SU-DHL-6 (cell line): Measurements from ENCODE around the gene MEOX2.

Source experiments
- H2AFZ ChIP-seq: fragments of 200-600 bp; sonication (generic); 2 replicates; pipeline ENCODE4 v1.6.1; 2014; ENCODE audit warnings: low read depth, mild to moderate bottlenecking, moderate library complexity, mixed read lengths, antibody characterized with exemption, low read length; ENCODE audit not compliant: severe bottlenecking
- H3F3A ChIP-seq: fragments of 200-600 bp; shearing (Covaris generic); 2 replicates; pipeline ENCODE4 v1.6.0; 2016; ENCODE audit warnings: antibody characterized with exemption, mild to moderate bottlenecking; ENCODE audit not compliant: insufficient read depth
- H3K27ac ChIP-seq: fragments of 200-600 bp; sonication (generic); 2 replicates; pipeline ENCODE4 v1.5.1; 2016; ENCODE audit warnings: low read depth, mild to moderate bottlenecking, low read length, moderate library complexity, mixed read lengths
- H3K27me3 ChIP-seq: fragments of 200-600 bp; sonication (generic), shearing (Covaris generic); 2 replicates; pipeline ENCODE4 v1.6.0; 2014; ENCODE audit warnings: mild to moderate bottlenecking, low read length
- H3K36me3 ChIP-seq: fragments of 200-600 bp; sonication (generic); 2 replicates; pipeline ENCODE4 v1.6.1; 2014; ENCODE audit warnings: mild to moderate bottlenecking, low read length, mixed read lengths
- H3K4me2 ChIP-seq: fragments of 300-600, 200-600 bp; shearing (Covaris generic), sonication (generic); 2 replicates; pipeline ENCODE4 v1.6.0; 2014; ENCODE audit warnings: low read length, low read depth, mild to moderate bottlenecking; ENCODE audit not compliant: poor library complexity, severe bottlenecking
- H3K4me3 ChIP-seq: fragments of 200-600 bp; sonication (generic); 2 replicates; pipeline ENCODE4 v1.5.1; 2014; ENCODE audit warnings: antibody characterized with exemption, low read length, mild to moderate bottlenecking, mixed read lengths; ENCODE audit not compliant: insufficient read depth, poor library complexity, severe bottlenecking
- H3K79me2 ChIP-seq: fragments of 200-600 bp; sonication (generic); 2 replicates; pipeline ENCODE4 v1.6.1; 2014; ENCODE audit warnings: mild to moderate bottlenecking, low read length, moderate library complexity; ENCODE audit not compliant: insufficient read depth
- H3K9ac ChIP-seq: fragments of 200-600 bp; sonication (generic); 2 replicates; pipeline ENCODE4 v1.7.0; 2014; ENCODE audit warnings: mild to moderate bottlenecking, low read length
- H3K9me2 ChIP-seq: fragments of 200-600 bp; sonication (generic); replicated peaks from 2 replicates; pipeline ENCODE4 v1.6.1; 2014; ENCODE audit warnings: low read length; ENCODE audit not compliant: insufficient read depth
- H3K9me3 ChIP-seq: fragments of 200-600 bp; sonication (generic); 2 replicates; pipeline ENCODE4 v1.6.1; 2014; ENCODE audit warnings: low read length, mixed read lengths; ENCODE audit not compliant: insufficient read depth
- H4K20me1 ChIP-seq: fragments of 200-600 bp; sonication (generic); 2 replicates; pipeline ENCODE4 v1.6.1; 2014; ENCODE audit warnings: low read depth, mild to moderate bottlenecking, antibody characterized with exemption, low read length, moderate library complexity, mixed read lengths
- CTCF ChIP-seq: fragments of 200-600 bp; sonication (generic); IDR thresholded peaks from one replicate; pipeline ENCODE4 v1.5.1; 2017; ENCODE audit warnings: antibody characterized with exemption, mild to moderate bottlenecking, low read length, moderate library complexity; ENCODE audit not compliant: insufficient read depth, poor library complexity, severe bottlenecking
- EZH2phosphoT487 ChIP-seq: fragments of 200-600 bp; sonication (generic), shearing (Covaris generic); conservative IDR thresholded peaks from 2 replicates; pipeline ENCODE4 v1.6.1; 2018; ENCODE audit warnings: mild to moderate bottlenecking, antibody characterized with exemption, low read length, moderate library complexity, mixed read lengths

Gene MEOX2

GRCh38 chr7:15703732-15704131, 17.2 kb upstream of the MEOX2 start:
- Histone ChIP-seq H3K9me3 (no peaks in the 10 kb centered on the region; the same call in 1 of the 2 replicates), H3K79me2 (no peaks in the 10 kb centered on the region), H3K36me3 (no peaks in the 10 kb centered on the region), H3K27me3 (no peaks in the 10 kb centered on the region), H3K9ac (no peak overlapping the region), H3K27ac (no peak overlapping the region), H3K4me3 (no peak overlapping the region), H2AFZ (no peak overlapping the region), H4K20me1 (no peaks in the 10 kb centered on the region), H3F3A (no peaks in the 10 kb centered on the region), H3K9me2 (no peaks in the 10 kb centered on the region), H3K4me2 (no peak overlapping the region)
- TF ChIP-seq EZH2phosphoT487: no peak
- no peak for TF ChIP-seq CTCF

- Histone ChIP-seq H3K79me2 (no peaks in the 10 kb centered on the region), H3K9ac (no peak overlapping the region), H3K27me3 (no peaks in the 10 kb centered on the region), H3K4me2 (no peak overlapping the region), H2AFZ (no peak overlapping the region), H4K20me1 (no peaks in the 10 kb centered on the region), H3K9me2 (no peaks in the 10 kb centered on the region), H3K9me3 (no peaks in the 10 kb centered on the region), H3F3A (no peaks in the 10 kb centered on the region), H3K27ac (no peak overlapping the region), H3K36me3 (no peaks in the 10 kb centered on the region), H3K4me3 (no peak overlapping the region)
- no peak for TF ChIP-seq CTCF
- no peak for TF ChIP-seq EZH2phosphoT487
Measured at GRCh38 chr7:15692501-15693020, 6.1 kb upstream of the MEOX2 start.

- Histone ChIP-seq H3K9me3 (no peaks in the 10 kb centered on the region), H2AFZ (no peak overlapping the region), H3K27ac (no peak overlapping the region), H3K4me2 (no peak overlapping the region), H3K9me2 (no peaks in the 10 kb centered on the region), H4K20me1 (no peaks in the 10 kb centered on the region), H3K4me3 (no peak overlapping the region), H3K79me2 (no peaks in the 10 kb centered on the region), H3K36me3 (no peaks in the 10 kb centered on the region), H3K27me3 (no peaks in the 10 kb centered on the region), H3K9ac (no peak overlapping the region), H3F3A (no peaks in the 10 kb centered on the region)
- TF ChIP-seq EZH2phosphoT487: no peak
- TF ChIP-seq CTCF: no peak
Measured at GRCh38 chr7:15688911-15689310, 2.4 kb upstream of the MEOX2 start.

GRCh38 chr7:15688279-15688626, 1.8 kb upstream of the MEOX2 start:
- H4K20me1 ChIP-seq: no peaks in the 10 kb centered on the region
- H3K27me3 ChIP-seq: no peaks in the 10 kb centered on the region
- TF ChIP-seq EZH2phosphoT487: no peak
- no peak for TF ChIP-seq CTCF
- no peaks in the 10 kb centered on the region for H3K9me2 ChIP-seq
- no peaks in the 10 kb centered on the region for H3F3A ChIP-seq
- H3K4me2 ChIP-seq: no peak overlapping the region
- no peak overlapping the region for H3K9ac ChIP-seq
- no peaks in the 10 kb centered on the region for H3K79me2 ChIP-seq
- H2AFZ ChIP-seq: no peak overlapping the region
- no peak overlapping the region for H3K4me3 ChIP-seq
- no peaks in the 10 kb centered on the region for H3K9me3 ChIP-seq
- H3K27ac ChIP-seq: no peak overlapping the region
- no peaks in the 10 kb centered on the region for H3K36me3 ChIP-seq
